Ishikawa (cell line): ENCODE measurements around the gene LCT.
A peak's percentile ranks its signal among the peaks of the same experiment; 100 is the strongest.

Experiments
- CEBPB ChIP-seq: IDR thresholded peaks from 2 replicates; pipeline ENCODE4 v1.6.1; 2012
- CREB1 ChIP-seq: IDR thresholded peaks from 2 replicates; pipeline ENCODE4 v1.6.1; 2012; ENCODE audit warnings: low read depth
- EGR1 ChIP-seq: IDR thresholded peaks from 2 replicates; pipeline ENCODE4 v1.6.1; 2012
- EP300 ChIP-seq: IDR thresholded peaks from 2 replicates; pipeline ENCODE4 v1.6.1; 2012; ENCODE audit warnings: borderline replicate concordance
- FOXM1 ChIP-seq: IDR thresholded peaks from 2 replicates; pipeline ENCODE4 v1.6.1; 2012; ENCODE audit warnings: low read depth, borderline replicate concordance
- NFIC ChIP-seq: IDR thresholded peaks from 2 replicates; pipeline ENCODE4 v1.6.1; 2012
- RAD21 ChIP-seq: IDR thresholded peaks from 2 replicates; pipeline ENCODE4 v1.6.1; 2012; ENCODE audit warnings: low read depth
- TAF1 ChIP-seq: IDR thresholded peaks from 2 replicates; pipeline ENCODE4 v1.6.1; 2012; ENCODE audit warnings: low read depth, mild to moderate bottlenecking
- TCF12 ChIP-seq: IDR thresholded peaks from 2 replicates; pipeline ENCODE4 v1.6.1; 2012; ENCODE audit warnings: low read depth
- TEAD4 ChIP-seq: IDR thresholded peaks from 2 replicates; pipeline ENCODE4 v1.6.1; 2012
- YY1 ChIP-seq: IDR thresholded peaks from 2 replicates; pipeline ENCODE4 v1.6.1; 2012; ENCODE audit warnings: low read depth
- ZBTB7A ChIP-seq: IDR thresholded peaks from 2 replicates; pipeline ENCODE4 v1.6.1; 2012; ENCODE audit warnings: low read depth
- TF ChIP-seq, protein P1 (sequence below): IDR thresholded peaks from 2 replicates; pipeline ENCODE4 v1.6.1; 2012
- TF ChIP-seq, protein P2 (sequence below): IDR thresholded peaks from 2 replicates; pipeline ENCODE4 v1.6.1; 2012
- TF ChIP-seq, protein P3 (sequence below): IDR thresholded peaks from 2 replicates; pipeline ENCODE4 v1.6.1; 2012; ENCODE audit warnings: low read depth, mild to moderate bottlenecking

Gene LCT

DNA sequence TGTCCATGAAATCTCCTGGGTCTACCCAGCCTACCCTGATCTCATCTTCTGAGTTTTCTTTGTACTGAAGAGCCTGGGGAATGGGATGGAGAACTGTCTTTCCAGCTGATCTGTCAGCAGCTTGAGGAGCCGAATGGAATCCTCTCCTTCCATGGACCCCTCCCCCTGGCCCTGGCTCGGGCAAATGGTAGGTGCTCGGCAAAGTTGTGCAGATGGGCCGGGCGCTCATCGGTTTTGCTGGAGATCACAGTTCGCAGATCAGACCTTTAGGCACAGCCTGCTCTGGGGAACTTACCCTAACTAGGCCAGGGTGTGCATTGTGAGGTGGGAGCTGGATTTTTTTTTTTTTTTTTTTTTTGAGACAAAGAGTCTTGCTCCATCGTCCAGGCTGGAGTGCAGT lies 40.4 kb downstream of the LCT start:
- no peak for TF ChIP-seq TEAD4
- TF ChIP-seq FOXM1 = no peak
- no peak for TF ChIP-seq YY1
- TF ChIP-seq, protein P1, sequence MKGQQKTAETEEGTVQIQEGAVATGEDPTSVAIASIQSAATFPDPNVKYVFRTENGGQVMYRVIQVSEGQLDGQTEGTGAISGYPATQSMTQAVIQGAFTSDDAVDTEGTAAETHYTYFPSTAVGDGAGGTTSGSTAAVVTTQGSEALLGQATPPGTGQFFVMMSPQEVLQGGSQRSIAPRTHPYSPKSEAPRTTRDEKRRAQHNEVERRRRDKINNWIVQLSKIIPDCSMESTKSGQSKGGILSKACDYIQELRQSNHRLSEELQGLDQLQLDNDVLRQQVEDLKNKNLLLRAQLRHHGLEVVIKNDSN = no peak
- no peak for TF ChIP-seq TAF1
- no peak for TF ChIP-seq ZBTB7A
- TF ChIP-seq, protein P2, sequence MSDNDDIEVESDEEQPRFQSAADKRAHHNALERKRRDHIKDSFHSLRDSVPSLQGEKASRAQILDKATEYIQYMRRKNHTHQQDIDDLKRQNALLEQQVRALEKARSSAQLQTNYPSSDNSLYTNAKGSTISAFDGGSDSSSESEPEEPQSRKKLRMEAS = no peak
- TF ChIP-seq, protein P3, sequence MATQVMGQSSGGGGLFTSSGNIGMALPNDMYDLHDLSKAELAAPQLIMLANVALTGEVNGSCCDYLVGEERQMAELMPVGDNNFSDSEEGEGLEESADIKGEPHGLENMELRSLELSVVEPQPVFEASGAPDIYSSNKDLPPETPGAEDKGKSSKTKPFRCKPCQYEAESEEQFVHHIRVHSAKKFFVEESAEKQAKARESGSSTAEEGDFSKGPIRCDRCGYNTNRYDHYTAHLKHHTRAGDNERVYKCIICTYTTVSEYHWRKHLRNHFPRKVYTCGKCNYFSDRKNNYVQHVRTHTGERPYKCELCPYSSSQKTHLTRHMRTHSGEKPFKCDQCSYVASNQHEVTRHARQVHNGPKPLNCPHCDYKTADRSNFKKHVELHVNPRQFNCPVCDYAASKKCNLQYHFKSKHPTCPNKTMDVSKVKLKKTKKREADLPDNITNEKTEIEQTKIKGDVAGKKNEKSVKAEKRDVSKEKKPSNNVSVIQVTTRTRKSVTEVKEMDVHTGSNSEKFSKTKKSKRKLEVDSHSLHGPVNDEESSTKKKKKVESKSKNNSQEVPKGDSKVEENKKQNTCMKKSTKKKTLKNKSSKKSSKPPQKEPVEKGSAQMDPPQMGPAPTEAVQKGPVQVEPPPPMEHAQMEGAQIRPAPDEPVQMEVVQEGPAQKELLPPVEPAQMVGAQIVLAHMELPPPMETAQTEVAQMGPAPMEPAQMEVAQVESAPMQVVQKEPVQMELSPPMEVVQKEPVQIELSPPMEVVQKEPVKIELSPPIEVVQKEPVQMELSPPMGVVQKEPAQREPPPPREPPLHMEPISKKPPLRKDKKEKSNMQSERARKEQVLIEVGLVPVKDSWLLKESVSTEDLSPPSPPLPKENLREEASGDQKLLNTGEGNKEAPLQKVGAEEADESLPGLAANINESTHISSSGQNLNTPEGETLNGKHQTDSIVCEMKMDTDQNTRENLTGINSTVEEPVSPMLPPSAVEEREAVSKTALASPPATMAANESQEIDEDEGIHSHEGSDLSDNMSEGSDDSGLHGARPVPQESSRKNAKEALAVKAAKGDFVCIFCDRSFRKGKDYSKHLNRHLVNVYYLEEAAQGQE = no peak
- TF ChIP-seq RAD21 = no peak
- TF ChIP-seq CEBPB = no peak
- no peak for TF ChIP-seq NFIC
- no peak for TF ChIP-seq EGR1
- TF ChIP-seq EP300 = no peak
- no peak for TF ChIP-seq TCF12
- TF ChIP-seq CREB1 = no peak

DNA sequence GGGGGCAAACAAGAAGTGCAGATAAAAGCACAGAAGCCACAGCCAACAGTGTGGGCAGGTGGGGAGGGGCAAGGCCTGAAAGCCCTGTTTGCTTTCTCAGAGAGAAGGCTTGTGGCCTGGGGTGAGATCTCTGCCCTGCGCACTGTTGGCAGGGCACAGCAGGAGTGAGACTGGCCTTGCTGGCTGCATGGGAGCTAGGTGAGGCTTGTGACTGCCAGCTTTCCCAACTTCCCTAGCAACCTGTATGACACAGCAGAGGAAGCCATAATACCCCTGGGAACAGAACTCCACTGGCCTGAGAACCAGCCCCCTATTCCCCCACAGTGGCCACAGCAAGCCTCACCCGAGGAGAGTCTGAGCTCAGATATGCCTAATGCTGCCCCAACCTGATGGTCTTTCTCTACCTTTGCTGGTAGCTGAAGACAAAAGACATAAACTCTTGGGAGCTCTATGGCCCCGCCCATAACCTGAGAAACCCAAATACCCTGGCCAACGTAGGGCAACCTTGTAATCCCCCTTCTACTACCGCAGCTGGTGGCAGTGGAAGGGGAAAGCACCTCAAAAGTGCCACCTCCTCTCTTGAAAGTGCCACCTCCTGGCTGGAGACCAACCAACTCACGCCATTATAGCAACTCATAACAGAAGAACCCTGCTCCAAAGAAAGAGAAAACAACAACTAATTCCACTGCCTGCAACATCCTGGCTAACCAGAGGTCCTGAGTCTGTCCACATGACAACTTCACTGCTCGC lies 44.4 kb downstream of the LCT start:
- TF ChIP-seq, protein P3 = no peak
- TF ChIP-seq ZBTB7A (no peak), EP300 (no peak), TAF1 (no peak), CREB1 (no peak), TEAD4 (no peak), TCF12 (no peak), FOXM1 (no peak), RAD21 (no peak), CEBPB (no peak), EGR1 (no peak), NFIC (no peak), YY1 (no peak)
- TF ChIP-seq, protein P2 = no peak
- TF ChIP-seq, protein P1 = no peak

DNA sequence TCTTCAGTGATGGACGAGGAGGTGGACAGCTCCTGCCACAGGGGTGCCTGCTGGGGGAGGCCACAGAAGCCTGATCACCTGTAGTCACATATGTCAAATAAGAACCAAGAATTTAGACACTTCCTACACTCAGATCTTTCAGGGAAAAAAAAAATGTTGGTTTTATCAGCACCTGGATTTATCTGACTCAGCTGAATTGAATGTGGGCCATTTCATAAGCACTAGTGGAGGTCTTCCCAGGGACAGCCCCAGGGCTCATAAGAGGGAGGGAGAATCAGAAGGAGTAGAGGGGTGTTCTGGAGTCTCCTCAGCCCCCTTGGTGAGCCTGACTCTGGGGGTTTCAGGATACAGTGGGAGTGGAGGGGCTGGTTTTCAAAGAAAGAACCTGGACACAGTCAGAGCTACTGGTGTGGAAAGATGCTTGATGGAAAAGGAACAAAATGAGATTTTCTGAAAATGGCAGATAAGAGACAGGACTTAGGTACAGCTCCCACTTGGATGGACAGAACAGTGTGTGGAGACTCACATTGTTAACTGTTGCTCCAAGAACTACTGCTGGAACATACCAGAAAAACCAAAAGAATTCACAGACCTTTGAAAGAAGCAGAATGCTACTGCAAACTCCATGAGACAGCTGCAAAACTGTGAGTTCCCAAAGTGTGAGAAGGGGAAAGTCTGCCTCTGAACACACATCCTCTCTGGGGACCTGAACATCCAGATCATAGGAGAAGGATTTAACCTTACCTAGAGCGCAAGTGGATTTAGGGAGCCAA lies 45.4 kb downstream of the LCT start:
- TF ChIP-seq, protein P2 = no peak
- TF ChIP-seq, protein P3 = peak; percentile 41; the same call in 1 of the 2 replicates

DNA sequence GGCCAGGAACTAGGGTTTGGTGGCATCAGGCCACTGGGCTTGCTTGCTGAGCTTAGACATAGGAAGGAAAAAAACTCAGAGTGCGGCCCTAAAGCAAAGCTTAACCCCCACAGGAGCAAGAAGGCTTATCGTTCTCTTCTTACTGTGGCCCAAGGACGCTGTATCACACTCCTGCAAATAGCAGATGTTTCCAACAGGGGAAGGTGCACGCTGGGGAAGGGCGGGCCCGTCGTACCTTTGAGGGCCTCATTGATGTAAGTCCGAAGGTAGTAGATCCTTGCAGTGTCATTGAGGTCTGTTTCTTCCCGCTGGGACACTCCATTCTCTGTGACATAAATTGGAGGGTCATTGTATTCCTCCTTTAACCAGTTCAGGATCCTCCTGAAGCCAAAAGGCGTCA lies 46.6 kb downstream of the LCT start:
- TF ChIP-seq CREB1 = no peak
- TF ChIP-seq TAF1 = no peak
- no peak for TF ChIP-seq EGR1
- TF ChIP-seq TEAD4 = no peak
- TF ChIP-seq NFIC = no peak
- TF ChIP-seq, protein P3 = no peak
- TF ChIP-seq YY1 = no peak
- no peak for TF ChIP-seq EP300
- TF ChIP-seq, protein P2 = no peak
- TF ChIP-seq ZBTB7A = no peak
- TF ChIP-seq RAD21 = no peak
